GM18517 (cell line): ENCODE measurements around the gene ALDH9A1.
"Not testable (repeated sequence)": the region's sequence is repeated elsewhere in the genome, so short reads cannot be mapped to it uniquely, and the experiment has no call there.

Experiments used
- ATAC-seq: cut with Tn5 transposase; IDR thresholded peaks from one replicate; pipeline ENCODE4 v1.9.1; 2021; ENCODE audit warnings: mild to moderate bottlenecking, moderate library complexity; ENCODE audit not compliant: unreplicated experiment

ALDH9A1 gene

DNA sequence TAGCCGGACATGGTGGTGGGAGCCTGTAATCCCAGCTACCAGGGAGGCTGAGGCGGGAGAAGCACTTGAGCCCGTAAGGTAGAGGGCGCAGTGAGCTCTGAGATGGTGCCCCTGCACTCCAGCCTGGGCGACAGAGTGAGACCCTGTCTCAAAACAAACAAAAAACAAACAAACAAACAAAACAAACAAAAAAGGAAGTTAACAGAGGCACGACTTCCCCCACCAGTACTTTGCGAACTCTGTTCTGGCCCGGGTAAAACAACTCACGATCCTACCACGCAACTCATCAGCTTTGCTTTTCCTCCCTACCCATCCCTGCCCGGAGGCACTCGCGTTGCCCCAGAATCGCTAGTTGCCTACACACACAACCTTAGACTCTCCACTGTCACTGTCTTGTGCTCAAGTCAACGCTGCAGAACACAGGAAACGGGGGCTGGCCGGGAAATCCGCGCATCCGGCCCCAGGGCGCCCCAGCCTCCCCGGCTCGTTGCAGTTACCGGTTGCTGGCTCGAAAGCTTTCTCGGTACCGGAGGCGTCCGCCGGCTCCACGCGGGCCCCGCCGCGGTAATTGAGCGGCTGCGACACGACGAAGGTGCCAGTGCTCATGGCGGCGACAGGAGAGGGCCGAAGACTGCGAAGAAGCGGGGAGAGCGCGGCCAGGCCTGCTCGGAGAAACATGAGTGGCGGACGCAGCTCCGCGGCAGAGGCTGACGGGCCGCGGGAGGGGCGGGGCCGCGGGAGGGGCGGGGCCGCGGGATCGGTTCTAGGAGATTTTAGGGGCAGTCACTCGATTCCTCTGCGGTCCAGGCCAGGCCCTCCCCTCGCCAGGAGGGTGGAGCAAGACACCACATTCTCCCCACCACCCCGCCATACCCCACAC is at the start of gene ALDH9A1:
TSS of gene ALDH9A1 (minus strand) at position 682 of the 880 bp plus-strand sequence. CDS start at position 678, 4 bp downstream.
- ATAC-seq = peak; percentile 92

DNA sequence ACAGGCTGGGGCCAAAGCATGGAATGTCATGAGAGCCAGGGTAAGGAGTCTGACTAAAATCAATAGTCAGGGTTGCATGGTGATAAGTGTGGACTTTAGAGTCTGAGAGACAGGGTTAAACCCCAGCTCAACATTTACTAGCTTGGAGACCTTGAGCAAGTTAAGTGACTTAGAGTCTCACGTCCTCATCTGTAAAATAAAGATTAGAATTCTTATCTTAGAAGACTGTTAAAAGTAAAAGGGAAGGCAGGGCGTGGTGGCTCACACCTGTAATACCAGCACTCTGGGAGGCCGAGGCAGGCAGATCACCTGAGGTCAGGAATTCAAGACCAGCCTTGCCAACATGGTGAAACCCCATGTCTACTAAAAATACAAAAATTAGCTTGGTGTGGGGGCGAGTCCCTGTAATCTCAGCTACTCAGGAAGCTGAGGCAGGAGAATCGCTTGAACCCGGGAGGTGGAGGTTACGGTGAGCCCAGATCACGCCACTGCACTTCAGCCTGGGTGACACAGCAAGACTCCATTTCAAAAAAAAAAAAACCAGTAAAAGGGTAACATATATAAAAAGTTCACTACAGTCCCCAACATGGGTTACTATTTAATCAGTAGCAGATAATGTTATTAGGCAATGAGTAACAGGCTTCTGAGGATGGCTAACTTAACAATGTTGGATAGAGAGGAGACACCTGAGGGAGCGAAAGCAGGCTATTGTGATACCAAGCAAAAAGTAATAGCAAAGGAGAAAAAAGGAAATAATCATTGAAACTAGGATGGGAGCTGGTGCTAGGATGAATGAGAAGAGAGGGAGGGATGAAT is 49.5 kb upstream of the ALDH9A1 start:
- ATAC-seq = no peak

DNA sequence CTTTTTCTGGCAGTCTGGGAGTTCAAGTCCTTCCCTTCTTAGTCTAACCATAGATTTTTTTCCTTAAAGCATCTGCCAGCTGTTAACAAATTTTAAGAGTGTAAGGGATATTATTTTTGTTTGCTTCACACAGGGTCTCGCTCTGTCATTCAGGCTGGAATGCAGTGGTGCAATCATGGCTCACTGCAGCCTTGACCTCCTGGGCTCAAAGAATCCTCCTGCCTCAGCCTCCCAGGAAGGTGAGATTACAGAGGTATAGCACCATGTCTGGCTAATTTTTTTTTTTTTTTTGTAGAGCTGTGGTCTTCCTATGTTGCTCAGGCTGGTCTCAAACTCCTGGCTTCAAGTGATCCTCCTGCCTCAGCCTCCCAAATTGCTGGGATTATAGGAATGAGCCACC is 46.6 kb upstream of the ALDH9A1 start:
- ATAC-seq = not testable (repeated sequence)

DNA sequence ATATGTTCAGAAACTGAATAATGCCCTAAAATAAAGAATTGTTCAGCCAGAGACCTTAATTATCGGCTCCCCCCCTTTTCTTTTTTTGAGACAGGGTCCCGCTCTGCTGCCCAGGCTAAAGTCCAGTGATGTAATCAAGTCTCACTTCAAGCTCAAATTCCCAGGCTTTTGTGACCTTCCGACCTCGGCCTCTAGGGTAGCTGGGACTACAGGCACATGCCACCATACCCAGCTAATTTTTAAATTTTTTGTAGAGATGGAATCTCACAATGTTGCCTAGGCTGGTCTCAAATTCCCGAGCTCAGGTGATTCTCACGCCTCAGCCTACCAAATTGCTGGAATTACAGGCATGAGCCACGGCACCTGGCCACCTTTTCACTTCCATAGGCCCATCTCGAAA is 43.8 kb upstream of the ALDH9A1 start:
- ATAC-seq = no peak

DNA sequence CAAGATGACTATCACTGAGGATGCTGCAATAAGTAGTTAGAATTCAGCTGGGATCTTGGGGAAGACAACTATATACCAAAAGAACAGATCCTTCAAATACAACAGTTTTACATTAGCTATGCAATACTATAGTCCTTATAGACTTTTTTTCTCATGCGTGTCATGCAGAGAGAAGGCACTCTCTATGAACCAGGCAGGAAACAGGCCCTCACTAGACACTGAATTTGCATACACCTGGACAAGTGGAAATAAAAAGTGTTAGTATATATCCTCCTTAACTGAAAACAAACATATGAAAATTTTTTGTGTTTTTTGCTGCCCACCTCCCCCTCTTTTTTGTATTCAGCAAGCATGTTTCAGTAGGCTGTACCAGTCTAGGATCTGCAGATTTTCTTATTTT is 40.4 kb upstream of the ALDH9A1 start:
- ATAC-seq = peak; percentile 98

DNA sequence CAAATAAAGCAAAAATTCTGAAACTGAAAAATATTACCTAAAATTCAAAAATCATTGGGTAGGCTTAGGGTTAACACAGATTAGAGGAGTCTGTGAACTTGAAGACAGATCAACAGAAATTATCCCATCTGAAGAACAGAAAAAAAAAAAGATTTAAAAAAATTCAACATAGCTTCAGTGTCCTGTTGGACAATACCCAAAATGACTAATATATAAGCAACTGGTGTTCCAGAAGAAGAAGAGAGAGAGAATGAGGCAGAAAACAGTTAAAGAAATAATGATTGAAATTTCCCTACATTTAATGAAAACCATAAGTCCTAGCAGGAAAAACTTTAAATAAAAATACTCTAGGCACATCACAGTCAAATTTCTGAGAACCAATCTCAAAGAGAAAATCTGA is 38.8 kb upstream of the ALDH9A1 start:
- ATAC-seq = no peak

DNA sequence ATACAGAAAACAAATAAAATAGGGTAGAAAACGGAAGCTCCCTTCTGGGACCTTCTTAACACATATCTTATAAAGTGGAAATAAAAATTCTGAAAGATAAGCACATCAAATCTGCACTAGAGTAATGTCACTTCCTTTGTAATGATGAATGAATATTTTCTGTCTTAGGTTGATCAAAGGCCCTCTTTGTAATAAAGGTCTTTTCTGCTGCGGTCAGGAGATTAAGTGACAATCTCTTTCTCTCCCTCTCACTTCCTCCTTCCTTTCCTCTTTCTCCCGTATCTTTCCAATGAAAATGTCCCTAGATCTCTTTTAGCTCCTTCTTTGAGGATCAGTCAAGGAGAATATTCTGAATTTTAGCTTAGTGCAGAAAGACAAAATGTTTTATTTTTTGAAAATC is 36.5 kb upstream of the ALDH9A1 start:
- no peak for ATAC-seq

DNA sequence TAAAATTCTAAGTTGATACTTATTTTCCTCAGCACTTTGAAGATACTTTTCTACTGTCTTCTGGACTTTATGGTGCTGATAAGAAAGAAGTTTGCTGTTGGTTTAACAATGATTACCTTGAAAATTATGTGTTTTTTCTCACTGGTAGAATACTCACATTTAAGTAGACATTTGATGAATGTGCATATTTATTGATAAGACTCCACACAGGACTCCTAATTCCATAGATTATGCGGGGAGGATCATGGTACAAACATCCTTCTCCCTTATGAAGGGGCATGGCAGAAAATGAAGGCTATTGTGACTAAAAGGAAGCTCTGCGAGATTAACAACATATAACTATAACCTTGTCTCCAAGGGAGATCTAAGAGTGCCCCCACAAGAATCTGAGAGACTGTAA is 28.5 kb upstream of the ALDH9A1 start:
- ATAC-seq = no peak

DNA sequence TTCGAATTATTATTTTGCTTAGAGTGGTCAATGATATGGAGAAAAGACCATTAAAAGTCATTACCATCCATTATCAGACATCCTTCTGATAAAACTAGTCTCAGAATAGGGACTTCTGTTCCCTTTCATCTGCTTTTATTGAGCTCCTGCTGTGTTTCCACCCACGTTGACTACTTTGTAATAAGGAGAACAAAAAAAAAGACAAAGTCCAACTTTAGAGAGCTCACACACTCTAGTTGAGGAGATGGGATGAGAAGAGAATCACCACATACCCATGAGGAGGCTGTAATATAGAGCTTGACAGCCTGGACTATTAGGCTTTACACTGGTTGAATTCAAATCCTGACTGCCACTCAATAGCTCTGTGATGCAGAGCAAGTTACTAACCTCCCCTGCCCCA is 27.8 kb upstream of the ALDH9A1 start:
- ATAC-seq = no peak

DNA sequence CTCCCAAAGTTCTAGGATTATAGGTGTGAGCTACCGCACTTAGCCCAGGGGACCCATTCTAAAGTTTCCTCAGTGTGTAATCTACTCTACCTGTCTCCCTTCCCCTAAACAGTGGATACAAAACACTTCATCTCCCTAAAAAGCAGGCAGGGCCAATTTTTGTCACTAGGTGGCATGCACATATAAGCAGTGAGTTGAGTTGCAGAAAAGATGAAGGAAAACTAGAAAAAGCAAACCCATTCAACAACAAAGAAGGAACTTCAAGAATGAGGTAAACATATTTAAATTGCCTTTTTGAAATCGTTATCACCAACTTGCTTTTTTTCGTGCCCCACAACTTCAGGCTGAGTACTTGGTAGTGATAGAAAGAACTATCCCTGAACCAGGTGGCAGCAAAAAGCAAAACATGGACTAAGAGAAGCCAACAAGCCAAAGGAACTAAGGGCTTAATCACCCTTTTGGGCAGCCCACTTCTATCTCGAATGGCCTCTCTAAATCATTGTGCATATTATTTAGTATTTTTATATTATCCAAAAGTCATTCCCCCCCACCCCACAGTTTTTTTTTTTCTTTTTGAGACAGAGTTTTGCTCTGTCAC is 19.7 kb upstream of the ALDH9A1 start:
- ATAC-seq = no peak

DNA sequence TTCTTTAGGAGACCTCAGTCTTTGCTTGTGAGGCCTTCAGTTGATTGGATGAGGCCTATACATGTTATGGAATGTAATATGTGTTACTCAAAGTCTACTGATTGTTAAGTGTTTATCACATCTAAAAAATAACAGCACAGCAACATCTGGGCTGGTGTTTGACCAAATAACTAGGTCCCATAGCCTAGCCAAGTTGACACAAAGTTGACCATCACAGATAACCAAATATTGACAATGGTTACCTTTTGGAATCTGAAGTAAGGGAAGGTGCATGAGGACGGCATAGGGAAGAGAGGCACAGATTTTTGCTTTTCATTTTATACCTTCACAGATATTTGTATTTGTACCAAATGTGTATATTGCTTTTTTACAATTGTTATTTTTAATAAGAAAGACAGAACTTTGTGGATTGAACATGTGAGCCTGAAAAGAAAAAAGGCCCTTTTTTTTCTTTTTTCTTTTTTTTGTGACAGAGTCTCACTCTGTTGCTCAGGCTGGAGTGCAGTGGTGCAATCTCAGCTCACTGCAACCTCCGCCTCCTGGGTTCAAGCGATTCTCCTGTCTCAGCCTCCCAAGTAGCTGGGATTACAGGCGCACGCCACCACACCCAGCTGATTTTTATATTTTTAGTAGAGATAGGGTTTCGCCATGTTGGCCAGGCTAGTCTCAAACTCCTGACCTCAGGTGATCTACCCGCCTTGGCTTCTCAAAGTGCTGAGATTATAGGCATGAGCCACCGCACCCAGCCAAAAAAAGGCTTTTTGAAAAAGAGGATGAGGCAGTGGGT is 18.1 kb upstream of the ALDH9A1 start:
- ATAC-seq = not testable (repeated sequence)

DNA sequence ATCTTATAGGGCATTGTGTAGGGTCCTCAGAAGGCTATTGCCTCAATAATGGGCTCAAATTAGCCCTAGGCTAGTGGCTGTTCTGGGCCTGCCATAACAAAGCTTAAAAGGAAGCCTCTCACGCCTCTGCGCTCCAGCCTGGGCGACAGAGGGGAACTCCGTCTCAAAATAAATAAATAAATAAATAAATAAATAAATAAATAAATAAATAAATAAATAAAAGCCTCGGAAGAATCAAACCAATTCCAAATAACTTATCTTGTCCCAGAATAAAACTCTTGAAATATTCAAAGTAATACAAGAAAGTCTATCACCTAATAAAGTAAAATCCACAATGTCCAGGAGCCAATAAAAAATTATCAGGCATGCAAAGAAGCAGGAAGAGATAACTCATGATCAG is 14.4 kb upstream of the ALDH9A1 start:
- no peak for ATAC-seq

DNA sequence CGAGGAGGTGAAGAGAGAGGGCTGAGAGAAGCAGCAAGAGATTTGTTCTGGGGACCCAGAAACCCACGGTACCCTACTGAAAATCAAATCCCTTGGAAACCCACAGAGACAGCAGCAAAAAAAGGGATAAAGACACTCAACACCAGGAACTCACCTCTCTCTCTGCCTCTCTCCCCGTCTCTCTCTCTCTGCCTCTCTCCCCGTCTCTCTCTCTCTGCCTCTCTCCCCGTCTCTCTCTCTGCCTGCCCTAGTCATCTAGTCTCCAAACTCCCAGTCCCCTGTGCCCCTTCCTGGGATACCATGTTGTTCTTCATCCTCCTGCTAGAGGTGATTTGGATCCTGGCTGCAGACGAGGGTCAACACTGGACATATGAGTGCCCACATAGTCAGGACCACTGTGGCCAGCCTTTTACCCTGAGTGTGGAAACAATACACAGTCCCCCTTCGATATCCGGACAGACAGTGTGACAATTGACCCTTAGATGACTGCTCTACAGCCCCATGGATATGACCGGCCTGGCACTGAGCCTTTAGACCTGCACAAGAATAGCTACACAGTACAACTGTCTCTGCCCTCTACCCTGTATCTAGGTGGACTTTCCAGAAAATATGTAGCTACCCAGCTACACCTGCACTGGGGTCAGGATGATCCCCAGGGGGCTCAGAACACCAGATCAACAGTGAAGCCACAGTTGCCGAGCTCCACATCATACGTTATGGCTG is 9.8 kb upstream of the ALDH9A1 start:
- ATAC-seq = no peak

DNA sequence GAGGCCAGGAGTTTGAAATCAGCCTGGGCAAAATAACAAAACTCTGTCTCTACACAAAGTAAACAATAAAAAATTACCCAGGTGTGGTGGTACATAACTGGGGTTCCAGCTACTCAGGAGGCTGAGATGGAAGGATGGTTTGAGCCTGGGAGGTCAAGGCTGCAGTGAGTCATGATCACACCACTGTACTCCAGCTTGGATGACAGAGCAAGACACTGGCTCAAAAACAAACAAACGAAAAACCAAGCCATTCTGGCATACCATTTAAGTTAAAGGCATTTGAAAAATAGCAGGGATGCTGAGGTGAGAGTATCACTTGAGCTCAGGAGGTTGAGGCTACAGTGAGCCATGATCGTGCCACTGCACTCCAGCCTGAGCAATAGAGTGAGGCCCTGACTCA is 5.3 kb upstream of the ALDH9A1 start:
- no peak for ATAC-seq

DNA sequence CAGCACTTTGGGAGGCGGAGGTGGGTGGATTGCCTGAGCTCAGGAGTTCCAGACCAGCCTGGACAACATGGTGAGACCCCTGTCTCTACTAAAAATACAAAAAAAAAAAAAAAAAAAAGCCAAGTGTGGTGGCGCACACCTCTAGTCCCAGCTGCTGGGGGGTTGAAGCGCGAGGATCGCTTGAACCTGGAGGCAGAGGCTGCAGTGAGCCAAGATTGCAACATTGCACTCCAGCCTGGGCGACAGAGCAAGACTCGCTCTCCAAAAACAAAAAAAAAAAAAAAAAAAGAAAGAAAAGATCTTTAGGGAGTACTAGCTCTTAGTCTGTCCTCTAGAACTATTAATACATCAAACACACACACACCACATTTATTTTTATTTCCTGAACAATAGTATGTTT is 3.6 kb upstream of the ALDH9A1 start:
- ATAC-seq = not testable (repeated sequence)

DNA sequence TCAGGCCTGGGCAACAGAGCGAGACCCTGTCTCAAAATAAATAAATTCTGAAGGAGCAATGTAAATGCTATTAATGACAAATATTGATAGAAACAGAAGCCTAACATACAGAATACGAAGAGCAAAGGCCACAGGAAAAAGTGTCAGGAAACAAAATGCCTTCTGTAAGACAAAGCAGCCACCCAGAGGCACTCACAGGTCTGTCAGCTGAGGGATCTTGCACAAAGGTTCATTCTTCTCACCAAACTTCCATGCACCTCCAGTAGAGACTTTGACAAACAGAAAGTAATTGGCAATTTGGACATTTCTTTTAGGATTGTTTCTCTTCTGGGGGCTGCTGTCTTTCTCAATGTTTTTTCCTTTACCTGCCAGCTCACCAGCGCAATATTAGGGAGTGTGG is 1.2 kb upstream of the ALDH9A1 start:
- no peak for ATAC-seq

DNA sequence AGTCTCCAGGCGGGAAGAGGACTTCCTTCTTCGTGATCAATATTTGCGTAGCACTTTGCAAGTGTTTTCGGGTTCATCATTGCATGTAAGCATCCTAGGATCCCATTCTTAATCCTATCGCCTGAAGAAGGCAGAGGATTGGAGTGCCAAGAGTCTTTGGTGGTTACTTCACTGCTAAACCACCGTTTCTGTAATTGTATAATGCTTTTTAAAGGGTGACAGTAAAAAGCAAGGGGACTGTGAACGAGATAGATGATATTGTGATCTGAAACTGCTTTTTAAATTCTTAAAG is 345 bp upstream of the ALDH9A1 start:
- ATAC-seq = no peak

DNA sequence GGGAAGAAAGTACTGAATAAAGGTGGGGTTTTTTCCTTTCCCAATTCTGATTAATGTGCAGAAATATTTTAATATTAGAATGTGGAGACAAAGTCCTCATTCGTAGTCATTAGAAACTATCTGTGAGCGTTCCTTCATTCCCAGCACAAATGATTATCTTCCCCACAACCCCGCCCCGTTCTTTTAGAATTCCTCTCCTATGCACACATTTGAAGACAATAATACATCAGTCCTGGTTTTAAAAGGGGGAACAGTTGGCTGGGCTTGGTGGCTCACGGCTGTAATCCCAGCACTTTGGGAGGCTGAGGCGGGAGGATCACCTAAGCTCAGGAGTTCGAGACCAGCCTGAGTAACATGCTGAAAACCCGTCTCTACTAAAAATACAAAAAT is 876 bp downstream of the ALDH9A1 start:
- no peak for ATAC-seq

DNA sequence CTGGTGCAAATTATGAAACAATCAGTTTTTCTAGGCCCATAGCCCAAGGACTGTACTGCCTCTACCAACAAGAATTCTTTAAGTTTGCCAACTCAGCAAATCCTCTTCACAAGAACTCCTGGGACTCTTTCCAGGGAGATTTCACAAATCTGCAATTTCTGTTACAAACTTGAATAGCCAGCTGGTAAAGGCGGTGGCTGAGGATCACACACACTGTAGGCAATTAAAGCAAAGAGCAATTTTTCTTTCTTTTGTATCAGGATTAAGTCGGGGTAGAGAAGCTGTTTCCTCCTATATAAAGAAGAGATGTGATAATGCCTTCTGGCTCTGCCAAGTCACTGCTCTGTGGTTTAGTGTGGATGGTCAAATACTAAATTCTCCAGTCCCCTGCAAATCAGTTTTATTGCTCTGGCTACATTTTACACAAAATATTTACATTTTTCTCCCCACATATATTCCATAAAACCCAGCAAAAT is 1.7 kb downstream of the ALDH9A1 start:
- ATAC-seq = no peak

DNA sequence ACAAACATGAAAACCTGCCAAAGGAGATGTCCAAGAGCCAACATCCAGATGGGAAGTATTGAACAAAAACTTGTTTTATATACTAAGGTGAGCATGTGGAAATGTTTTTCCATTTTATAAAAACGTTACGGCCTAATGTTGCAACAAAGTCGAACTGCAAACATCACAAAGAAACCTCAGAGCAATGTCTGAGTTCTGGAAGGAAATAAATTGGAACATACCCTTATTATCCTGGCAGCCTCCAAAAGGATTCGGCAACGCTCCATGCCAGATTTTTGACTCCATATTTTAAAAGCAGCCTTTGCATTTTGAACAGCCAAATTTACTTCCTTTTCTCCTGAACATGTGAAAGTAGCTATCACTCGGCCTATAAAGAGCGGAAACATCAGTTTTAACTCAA is 3.3 kb downstream of the ALDH9A1 start:
- ATAC-seq = no peak
